Measurements from ENCODE around the gene WNT9A. TPM values are rescaled to one million over a fixed set of nuclear protein-coding genes. Genes with fewer than 3 reads are reported as not detected.

The WNT9A gene
- total RNA-seq, 2 experiments from 2014 or later, result not detected

GRCh38 chr1:227884370-227885134, 63.2 kb downstream of the WNT9A start:
- Histone ChIP-seq H3K79me2 (ENCODE audit: insufficient read depth, low read depth, low read length) (no peaks in the 10 kb centered on the region), H3K4me1 (ENCODE audit: insufficient read depth, low read length, poor library complexity, severe bottlenecking) (no peaks in the 10 kb centered on the region), H3K27ac (ENCODE audit: low read depth, low read length, poor library complexity, severe bottlenecking) (no peak overlapping the region), H3K36me3 (ENCODE audit: insufficient read depth, low read length) (no peaks in the 10 kb centered on the region), H3K9me3 (ENCODE audit: low read length) (no peaks in the 10 kb centered on the region), H4K20me1 (ENCODE audit: insufficient read depth, low read length) (no peaks in the 10 kb centered on the region), H2AFZ (ENCODE audit: low read length) (no peak overlapping the region), H3K9me2 (ENCODE audit: insufficient read depth, low read length) (no peaks in the 10 kb centered on the region), H3K4me2 (ENCODE audit: low read length) (no peak overlapping the region), H3K4me3 (ENCODE audit: low read depth, low read length, poor library complexity, severe bottlenecking) (no peak overlapping the region)
- intact Hi-C loops (cut with micrococcal nuclease; ENCODE audit: unreplicated experiment), result no loop called here
- DNase-seq (ENCODE audit: low spot score), result no peak
- ChIA-PET CTCF (ENCODE audit: unreplicated experiment) (no interaction called here), POLR2A (no interaction called here)
- TF ChIP-seq, protein P1, sequence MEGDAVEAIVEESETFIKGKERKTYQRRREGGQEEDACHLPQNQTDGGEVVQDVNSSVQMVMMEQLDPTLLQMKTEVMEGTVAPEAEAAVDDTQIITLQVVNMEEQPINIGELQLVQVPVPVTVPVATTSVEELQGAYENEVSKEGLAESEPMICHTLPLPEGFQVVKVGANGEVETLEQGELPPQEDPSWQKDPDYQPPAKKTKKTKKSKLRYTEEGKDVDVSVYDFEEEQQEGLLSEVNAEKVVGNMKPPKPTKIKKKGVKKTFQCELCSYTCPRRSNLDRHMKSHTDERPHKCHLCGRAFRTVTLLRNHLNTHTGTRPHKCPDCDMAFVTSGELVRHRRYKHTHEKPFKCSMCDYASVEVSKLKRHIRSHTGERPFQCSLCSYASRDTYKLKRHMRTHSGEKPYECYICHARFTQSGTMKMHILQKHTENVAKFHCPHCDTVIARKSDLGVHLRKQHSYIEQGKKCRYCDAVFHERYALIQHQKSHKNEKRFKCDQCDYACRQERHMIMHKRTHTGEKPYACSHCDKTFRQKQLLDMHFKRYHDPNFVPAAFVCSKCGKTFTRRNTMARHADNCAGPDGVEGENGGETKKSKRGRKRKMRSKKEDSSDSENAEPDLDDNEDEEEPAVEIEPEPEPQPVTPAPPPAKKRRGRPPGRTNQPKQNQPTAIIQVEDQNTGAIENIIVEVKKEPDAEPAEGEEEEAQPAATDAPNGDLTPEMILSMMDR (conservative IDR thresholded peaks at IDR 0.05; ENCODE audit: low read length), result no peak
- TF ChIP-seq EZH2phosphoT487 (IDR thresholded peaks at IDR 0.05; ENCODE audit: borderline replicate concordance, low read depth, low read length), result no peak
- no TSS peak for BruUV-seq (replicated peaks)

DNA sequence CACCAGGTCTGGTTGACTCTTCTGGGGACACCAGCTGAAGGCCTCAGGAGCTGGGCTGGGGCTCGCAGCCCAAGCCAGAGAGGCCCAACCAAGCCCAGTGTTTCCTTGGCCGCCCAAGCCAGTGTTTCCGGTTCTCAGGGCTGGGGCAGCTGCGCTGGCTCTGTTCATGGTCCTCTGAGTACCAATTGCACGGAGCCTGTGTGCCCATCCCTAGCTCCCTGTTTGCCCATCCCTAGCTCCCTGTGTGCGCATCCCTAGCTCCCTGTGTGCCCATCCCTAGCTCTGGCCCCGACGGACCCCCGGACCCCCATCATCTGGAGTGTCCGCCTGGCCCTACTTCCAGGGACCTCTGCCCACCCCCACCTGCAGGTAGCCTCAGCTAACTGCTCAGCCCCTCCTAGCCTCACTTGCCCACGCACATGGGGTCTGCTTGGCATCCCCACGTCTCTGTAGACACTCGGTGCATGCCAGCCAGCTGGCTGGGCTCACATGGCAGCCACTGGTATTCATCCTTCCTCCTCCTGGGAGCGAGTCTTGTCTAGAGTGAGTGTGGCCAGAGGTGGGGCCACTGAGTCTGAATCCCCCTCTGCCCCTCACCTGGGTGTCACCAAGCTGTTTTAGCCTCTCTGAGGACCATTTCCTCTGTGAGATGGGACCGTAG, 64.0 kb downstream of the WNT9A start:
- H3K79me2 ChIP-seq (ENCODE audit: insufficient read depth, low read depth, low read length), result no peaks in the 10 kb centered on the region
- H4K20me1 ChIP-seq (ENCODE audit: insufficient read depth, low read length), result no peaks in the 10 kb centered on the region
- H3K9me2 ChIP-seq (ENCODE audit: insufficient read depth, low read length), result no peaks in the 10 kb centered on the region
- POLR2A ChIA-PET, result no interaction called here
- BruUV-seq (replicated peaks), result no TSS peak
- H2AFZ ChIP-seq (ENCODE audit: low read length), result no peak overlapping the region
- intact Hi-C loops (cut with micrococcal nuclease; ENCODE audit: unreplicated experiment), result no loop called here
- no peak overlapping the region for H3K4me2 ChIP-seq (ENCODE audit: low read length)
- no peaks in the 10 kb centered on the region for H3K36me3 ChIP-seq (ENCODE audit: insufficient read depth, low read length)
- CTCF ChIA-PET (ENCODE audit: unreplicated experiment), result no interaction called here
- no peak overlapping the region for H3K4me3 ChIP-seq (ENCODE audit: low read depth, low read length, poor library complexity, severe bottlenecking)
- TF ChIP-seq, protein P1 (conservative IDR thresholded peaks at IDR 0.05; ENCODE audit: low read length), result no peak
- TF ChIP-seq EZH2phosphoT487 (IDR thresholded peaks at IDR 0.05; ENCODE audit: borderline replicate concordance, low read depth, low read length), result no peak
- no peak for DNase-seq (ENCODE audit: low spot score)
- no peaks in the 10 kb centered on the region for H3K4me1 ChIP-seq (ENCODE audit: insufficient read depth, low read length, poor library complexity, severe bottlenecking)
- H3K27ac ChIP-seq (ENCODE audit: low read depth, low read length, poor library complexity, severe bottlenecking), result no peak overlapping the region
- no peaks in the 10 kb centered on the region for H3K9me3 ChIP-seq (ENCODE audit: low read length)

- Histone ChIP-seq H3K4me1 (ENCODE audit: insufficient read depth, low read length, poor library complexity, severe bottlenecking) (no peaks in the 10 kb centered on the region), H3K9me2 (ENCODE audit: insufficient read depth, low read length) (no peaks in the 10 kb centered on the region), H2AFZ (ENCODE audit: low read length) (no peak overlapping the region), H3K4me3 (ENCODE audit: low read depth, low read length, poor library complexity, severe bottlenecking) (no peak overlapping the region), H3K4me2 (ENCODE audit: low read length) (no peak overlapping the region), H4K20me1 (ENCODE audit: insufficient read depth, low read length) (no peaks in the 10 kb centered on the region), H3K79me2 (ENCODE audit: insufficient read depth, low read depth, low read length) (no peaks in the 10 kb centered on the region), H3K27ac (ENCODE audit: low read depth, low read length, poor library complexity, severe bottlenecking) (no peak overlapping the region), H3K9me3 (ENCODE audit: low read length) (no peaks in the 10 kb centered on the region), H3K36me3 (ENCODE audit: insufficient read depth, low read length) (no peaks in the 10 kb centered on the region)
- ChIA-PET CTCF (ENCODE audit: unreplicated experiment) (no interaction called here), POLR2A (no interaction called here)
- no peak for TF ChIP-seq EZH2phosphoT487 (IDR thresholded peaks at IDR 0.05; ENCODE audit: borderline replicate concordance, low read depth, low read length)
- TF ChIP-seq, protein P1 (conservative IDR thresholded peaks at IDR 0.05; ENCODE audit: low read length), result no peak
- no peak for DNase-seq (ENCODE audit: low spot score)
- BruUV-seq (replicated peaks), result no TSS peak
- intact Hi-C loops (cut with micrococcal nuclease; ENCODE audit: unreplicated experiment), result no loop called here
These were observed 64.6 kb downstream of the WNT9A start for GRCh38 chr1:227883073-227883520.
